NCI-H510A (cell line): ENCODE data around the gene BCAS3.

Experiments used
- DNase-seq: peaks from one replicate; lab custom pipeline; 2025; lab: John Stamatoyannopoulos, UW

BCAS3 gene

DNA sequence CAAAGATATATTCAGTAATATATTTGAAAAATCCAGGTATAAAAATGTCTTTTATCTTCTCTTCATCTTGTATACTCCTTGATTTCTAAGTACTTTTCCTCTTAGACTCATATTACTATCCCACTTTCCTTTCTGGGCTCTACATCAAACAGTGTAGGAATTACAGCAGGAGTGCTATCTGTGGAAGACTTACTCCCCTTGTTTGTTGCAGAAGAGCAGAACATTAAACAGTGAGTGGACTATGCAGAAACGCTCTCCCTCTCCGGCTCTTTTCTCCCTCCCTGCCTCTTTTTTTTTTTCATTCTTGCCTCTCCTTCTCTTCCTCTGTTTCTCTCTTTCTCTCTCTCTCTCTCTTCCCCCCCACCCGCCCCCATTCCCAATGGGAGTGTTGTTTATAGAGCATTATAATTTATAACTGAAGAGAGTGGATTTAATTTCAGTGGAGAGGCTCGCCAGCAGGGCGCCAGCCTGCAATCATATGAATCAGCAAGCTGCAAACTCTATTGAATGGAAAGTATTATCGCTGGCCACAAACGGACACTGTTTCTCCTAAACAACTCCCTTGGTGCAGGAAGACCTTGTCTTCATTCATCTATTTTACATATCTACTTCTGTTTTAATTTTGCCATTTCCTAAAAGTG, 479.7 kb downstream of the BCAS3 start:
- no peak for DNase-seq

DNA sequence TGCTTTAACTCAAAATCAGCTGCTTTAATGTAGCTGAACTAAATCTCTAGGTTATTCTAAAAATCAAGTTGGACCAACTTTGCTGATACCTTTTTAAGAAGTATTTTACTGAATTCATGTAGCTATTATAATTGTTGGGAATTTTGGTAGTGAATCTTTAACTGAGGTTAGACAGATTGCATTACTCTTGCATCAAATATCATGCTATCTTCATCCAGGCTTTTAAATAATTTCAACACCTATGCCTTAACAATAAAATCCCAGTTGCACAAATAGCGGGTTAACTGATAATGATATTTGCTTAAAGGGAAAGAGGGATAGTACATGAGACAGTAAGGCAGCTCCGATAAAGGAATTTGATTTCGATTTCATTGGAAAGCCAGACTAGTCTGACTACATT, 480.7 kb downstream of the BCAS3 start:
- no peak for DNase-seq

- DNase-seq = no peak
Observed at GRCh38 chr17:61159221-61159814, 481.7 kb downstream of the BCAS3 start.

DNA sequence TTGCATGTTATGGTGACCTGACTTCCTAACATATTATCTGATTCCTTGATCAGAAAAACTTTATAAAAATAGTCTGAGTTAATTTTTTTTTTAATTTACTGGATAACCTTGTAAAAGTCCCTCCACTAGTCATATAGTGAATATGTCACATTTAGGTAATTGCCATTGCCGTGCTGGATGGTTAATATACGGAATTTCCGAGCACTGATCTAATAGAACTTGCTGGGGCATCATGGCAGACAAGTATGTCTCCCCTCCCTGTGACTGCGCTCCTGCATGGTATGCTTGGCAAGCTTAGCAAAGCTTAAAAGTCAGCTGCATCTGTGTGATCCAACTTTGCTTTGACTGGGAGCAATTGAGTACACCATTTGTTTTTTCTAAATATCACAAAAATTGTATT, 482.6 kb downstream of the BCAS3 start:
- DNase-seq = no peak

DNA sequence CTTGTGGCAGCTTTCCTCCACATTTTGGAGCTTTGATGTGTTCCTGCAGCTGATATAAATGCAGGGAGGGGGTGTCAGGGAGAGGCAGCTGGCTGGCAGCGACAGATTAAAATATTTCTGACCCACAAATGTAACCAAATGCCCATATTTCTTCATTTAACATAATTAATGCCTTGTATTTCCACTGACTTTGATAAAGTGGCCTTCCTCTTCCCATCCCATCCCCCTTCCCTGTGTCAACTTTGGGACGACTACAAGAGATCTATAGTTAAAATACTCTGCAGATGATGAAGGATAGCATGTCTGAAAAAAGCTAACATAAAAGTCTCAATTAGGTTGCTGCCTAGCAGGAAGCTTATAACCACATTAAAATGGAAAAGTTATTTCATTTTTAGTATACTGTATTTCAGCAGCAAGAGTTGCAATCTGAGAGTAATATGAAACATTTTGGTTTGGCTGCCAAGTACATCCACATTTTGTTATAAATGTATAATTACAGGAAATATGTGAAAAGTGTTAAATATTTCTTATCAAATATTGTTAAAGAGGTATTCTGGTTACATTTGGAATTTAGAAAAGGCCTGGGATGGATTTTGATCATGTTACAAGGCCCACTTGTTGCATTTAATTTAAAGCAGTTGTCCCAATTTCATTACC, 483.3 kb downstream of the BCAS3 start:
- no peak for DNase-seq

- DNase-seq = no peak
Observed at GRCh38 chr17:61161615-61162134, 484.0 kb downstream of the BCAS3 start.

GRCh38 chr17:61164517-61164916, 486.9 kb downstream of the BCAS3 start:
- DNase-seq = no peak

DNA sequence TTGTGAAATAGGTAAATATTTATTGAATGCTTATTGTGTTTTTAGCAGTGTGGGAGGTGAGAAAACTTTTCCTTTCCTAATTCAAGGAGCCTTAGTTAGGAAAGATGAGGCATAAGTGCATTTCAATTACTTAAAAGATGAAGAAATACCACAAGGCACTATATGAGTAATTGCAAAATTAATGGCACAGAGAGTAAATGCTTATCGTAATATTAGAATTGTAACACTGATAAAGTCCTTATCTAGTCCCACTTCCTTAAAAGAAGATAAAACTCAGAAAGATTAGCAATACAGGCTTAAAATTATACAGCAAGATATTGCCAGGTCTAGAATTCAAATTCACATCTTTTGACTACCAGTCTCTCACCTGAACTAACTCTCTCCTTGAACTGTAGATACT, 489.4 kb downstream of the BCAS3 start:
- no peak for DNase-seq

- no peak for DNase-seq
Observed at GRCh38 chr17:61168506-61168905, 490.9 kb downstream of the BCAS3 start.

DNA sequence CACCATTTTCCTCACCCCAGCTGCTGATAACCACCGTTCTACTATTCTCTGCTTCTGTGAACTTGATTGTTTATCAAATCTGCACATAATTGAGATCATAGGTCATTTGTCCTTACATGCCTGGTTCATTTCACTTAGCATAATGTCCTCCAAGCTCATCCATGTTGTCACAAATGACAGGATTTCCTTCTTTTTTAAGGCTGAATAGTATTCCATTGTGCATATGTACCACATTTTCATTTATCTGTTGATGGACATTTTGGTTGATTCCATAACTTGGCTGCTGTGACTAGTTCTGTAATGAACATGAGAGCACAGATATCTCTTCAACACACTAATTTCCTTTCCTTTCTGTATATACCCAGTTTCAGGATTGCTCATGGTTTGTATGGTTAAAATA, 496.7 kb downstream of the BCAS3 start:
- DNase-seq = no peak

DNA sequence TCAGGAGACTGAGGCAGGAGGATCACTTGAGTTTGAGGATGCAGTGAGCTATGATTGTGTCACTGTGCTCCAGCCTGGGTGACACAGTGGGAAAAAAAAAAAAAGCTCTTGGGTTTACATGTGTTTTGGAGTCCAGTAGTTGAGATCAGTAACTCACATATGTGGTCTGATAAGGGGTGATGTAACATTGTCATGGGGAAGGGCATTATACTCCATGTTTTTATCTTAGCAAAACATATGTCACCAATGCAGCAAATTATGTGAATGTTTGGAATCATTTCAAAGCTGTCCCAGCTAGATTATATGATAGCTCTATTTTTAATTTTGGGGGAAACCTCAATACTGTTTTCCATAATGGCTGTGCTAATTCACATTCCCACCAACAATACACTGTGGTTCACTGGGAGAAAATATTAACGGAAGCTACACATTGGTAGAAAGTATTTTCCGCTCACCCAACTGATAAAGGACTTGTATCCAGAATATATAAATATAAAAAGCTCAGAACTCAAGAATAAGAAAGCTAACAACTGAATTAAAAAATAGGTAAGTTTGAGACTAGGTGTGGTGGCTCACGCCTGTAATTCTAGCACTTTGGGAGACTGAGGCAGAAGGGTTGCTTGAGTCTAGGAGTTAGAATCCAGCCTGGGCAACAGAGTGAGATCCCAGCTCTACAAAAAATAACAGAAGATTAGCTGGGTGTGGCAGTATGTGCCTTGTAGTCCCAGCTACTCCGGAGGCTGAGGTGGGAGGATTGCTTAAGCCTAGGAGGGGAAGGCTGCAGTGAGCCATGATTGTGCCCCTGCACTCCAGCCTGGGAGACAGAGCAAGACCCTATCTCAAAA, 497.9 kb downstream of the BCAS3 start:
- DNase-seq = no peak

DNA sequence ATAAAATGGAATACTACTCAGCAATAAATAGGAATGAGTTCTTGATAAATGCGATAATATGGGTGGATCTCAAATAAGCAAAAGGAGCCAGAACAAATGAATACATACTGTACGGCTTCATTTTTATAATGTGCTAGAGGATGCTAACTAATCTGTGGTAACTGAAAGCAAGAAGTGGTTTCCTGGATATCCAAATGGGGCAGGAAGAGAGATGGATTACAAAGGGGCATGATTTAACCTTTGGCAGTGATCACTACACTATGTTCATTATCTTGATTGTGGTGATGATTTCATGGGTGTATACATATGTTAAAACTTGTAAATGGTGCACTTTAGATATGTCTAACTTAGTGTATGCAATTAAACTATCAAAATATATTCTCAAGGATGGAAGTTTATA, 499.7 kb downstream of the BCAS3 start:
- no peak for DNase-seq

DNA sequence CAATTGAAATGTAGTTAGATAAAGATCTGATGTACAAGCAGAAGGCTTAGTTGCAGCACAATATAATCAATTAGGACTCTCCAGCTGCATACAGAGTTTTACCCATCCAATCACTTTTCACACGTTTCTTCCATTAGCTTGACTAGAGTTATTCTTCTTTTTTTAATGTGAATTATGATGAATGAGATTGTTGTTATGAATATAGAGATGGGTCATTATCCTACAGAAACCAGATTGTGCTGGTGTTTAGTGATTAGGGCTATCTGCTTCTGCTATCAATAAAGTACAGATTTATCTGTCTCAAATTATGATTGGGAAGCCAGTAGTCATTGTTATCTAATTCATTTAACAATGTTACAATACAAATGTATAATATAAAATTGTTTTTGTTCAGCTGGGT, 500.6 kb downstream of the BCAS3 start:
- no peak for DNase-seq

- no peak for DNase-seq
Observed at GRCh38 chr17:61179380-61179806, 501.7 kb downstream of the BCAS3 start.

GRCh38 chr17:61183793-61184192, 506.1 kb downstream of the BCAS3 start:
- DNase-seq = no peak

- no peak for DNase-seq
Observed at GRCh38 chr17:61185385-61185784, 507.7 kb downstream of the BCAS3 start.

- DNase-seq = no peak
Observed at GRCh38 chr17:61187038-61187437, 509.4 kb downstream of the BCAS3 start.

DNA sequence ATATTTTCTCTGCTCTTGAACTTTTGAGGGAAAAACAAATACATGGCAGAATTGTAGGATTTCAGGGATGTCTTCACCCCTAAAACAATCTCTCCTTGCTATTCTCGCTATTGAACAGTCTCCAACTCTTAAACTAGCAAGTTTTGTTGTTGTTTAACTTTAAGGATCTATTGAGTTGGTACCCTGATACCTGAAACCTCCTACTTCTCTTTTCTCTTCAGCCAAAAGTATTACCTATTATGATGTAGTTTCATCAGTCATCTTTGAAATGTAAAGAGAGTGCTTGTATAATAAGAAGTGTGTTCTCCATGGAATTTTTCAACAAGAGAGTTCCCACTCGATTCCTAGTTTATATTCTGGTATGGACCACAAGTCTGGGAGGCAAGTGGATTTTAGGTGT, 510.4 kb downstream of the BCAS3 start:
- no peak for DNase-seq

DNA sequence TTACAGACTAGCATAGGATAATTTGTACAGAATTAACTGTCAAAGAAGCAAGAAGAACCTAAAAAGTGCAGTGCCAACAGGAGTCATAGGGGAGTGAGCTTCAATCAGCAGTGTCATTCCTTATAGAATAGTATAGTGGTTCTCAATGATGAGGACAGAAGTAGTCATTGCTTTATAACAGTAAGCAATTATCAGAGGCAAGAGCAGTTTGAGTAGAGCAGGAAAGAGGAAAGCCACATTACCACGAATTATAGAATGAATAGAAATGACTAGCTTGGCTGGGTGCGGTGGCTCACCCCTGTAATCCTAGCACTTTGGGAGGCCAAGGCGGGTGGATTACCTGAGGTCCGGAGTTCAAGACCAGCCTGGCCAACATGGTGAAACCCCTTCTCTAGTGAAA, 512.3 kb downstream of the BCAS3 start:
- no peak for DNase-seq

DNA sequence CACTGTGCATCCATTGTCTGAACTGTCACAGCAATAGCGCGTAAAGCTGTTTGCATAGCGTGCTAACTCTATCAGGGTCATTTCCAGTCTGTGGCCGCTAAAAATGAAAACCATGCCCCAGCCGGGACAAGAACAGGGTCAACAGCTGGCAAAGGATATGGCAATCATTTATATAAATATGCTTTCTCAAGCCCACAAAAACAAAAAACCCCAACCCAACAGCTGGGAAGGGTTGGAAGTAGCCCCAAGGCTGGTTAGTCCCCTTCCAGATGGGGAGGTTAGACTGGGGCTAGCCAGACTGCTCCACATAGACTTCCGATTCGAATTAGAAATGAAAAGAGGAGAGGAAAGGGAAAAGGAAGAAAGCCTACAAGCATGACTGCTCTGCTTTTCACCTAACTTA, 518.7 kb downstream of the BCAS3 start:
- no peak for DNase-seq

GRCh38 chr17:61196799-61197198, 519.1 kb downstream of the BCAS3 start:
- DNase-seq = no peak
